HepG2 (cell line): ENCODE data around the gene STK24.

Experiments
- CTCF ChIP-seq: sonication (generic); formaldehyde crosslinking; IDR thresholded peaks from 2 replicates; pipeline ENCODE4 v1.5.0; 2020; ENCODE audit warnings: mild to moderate bottlenecking, missing genetic modification reagents, moderate library complexity
- FOXK2 ChIP-seq: fragments of 450-650 bp; IDR thresholded peaks from 2 replicates; pipeline ENCODE4 v1.6.1; 2016
- MAFK ChIP-seq, 2 experiments: IDR thresholded peaks in 1 of 2; conservative IDR thresholded peaks in 1 of 2; 2 replicates each; pipeline ENCODE4 v1.6.1; 2011; ENCODE audit warnings: improper control_type of control experiment in 2 of 2, low read length in 2 of 2
- ZNF207 ChIP-seq: fragments of 450-650 bp; IDR thresholded peaks from 2 replicates; pipeline ENCODE4 v1.6.1; 2016; ENCODE audit warnings: antibody characterized with exemption, borderline replicate concordance

- TF ChIP-seq ZNF207 (no peak), CTCF (CRISPR knock-in tag) (no peak), MAFK (conservative IDR thresholded peaks at IDR 0.05 in 1 of 2, IDR thresholded peaks at IDR 0.05 in 1 of 2; ENCODE audit: low read length in 2 of 2) (no peak), FOXK2 (no peak)
Measured at GRCh38 chr13:98429977-98430736, 146.8 kb downstream of the STK24 start.
